ENCODE measurements around the gene SMG6. TPM values are rescaled to one million over a fixed set of nuclear protein-coding genes. Genes with fewer than 3 reads are reported as not detected.

Gene SMG6
- total RNA-seq, 2 experiments from 2014 or later, result 37.8 to 38.7 TPM

- POLR2A ChIA-PET, result no interaction called here
- DNase-seq, result no peak
- Mint-ChIP-seq H3K4me3 (no peak overlapping the region), H3K27me3 (no peaks in the 10 kb centered on the region), H3K9me3 (no peaks in the 10 kb centered on the region), H3K27ac (peak overlapping the region; percentile 7), H3K36me3 (ENCODE audit: low read depth) (peaks cover 17% of the 10 kb centered on the region), H3K4me1 (peaks cover 30% of the 10 kb centered on the region)
- CTCF ChIA-PET, result no interaction called here
Measured at GRCh38 chr17:2106308-2106955, 197.2 kb downstream of the SMG6 start.

DNA sequence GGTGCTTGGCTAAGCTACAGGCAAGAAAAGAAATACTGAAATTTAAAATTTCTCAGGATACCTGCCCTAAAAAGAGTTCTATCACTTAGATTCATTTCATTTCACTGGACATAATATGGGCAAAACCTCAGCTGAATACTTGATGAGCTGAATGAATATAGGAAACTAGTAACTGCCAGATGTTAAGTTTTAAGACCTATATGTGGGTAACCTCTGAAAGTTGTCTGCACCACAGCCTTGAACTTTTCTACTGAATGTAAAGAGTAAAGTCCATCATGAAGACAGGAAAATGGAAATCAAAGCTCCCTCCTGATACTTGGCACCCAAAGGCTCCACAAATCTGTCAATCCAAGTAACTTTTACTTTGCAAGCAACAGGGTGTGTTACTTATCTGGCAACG lies 197.9 kb downstream of the SMG6 start:
- Mint-ChIP-seq H3K36me3 (ENCODE audit: low read depth) (peaks cover 17% of the 10 kb centered on the region), H3K4me3 (no peak overlapping the region), H3K27ac (no peak overlapping the region), H3K9me3 (no peaks in the 10 kb centered on the region), H3K4me1 (peaks cover 32% of the 10 kb centered on the region), H3K27me3 (no peaks in the 10 kb centered on the region)
- no peak for DNase-seq
- POLR2A ChIA-PET, result no interaction called here
- CTCF ChIA-PET, result no interaction called here

DNA sequence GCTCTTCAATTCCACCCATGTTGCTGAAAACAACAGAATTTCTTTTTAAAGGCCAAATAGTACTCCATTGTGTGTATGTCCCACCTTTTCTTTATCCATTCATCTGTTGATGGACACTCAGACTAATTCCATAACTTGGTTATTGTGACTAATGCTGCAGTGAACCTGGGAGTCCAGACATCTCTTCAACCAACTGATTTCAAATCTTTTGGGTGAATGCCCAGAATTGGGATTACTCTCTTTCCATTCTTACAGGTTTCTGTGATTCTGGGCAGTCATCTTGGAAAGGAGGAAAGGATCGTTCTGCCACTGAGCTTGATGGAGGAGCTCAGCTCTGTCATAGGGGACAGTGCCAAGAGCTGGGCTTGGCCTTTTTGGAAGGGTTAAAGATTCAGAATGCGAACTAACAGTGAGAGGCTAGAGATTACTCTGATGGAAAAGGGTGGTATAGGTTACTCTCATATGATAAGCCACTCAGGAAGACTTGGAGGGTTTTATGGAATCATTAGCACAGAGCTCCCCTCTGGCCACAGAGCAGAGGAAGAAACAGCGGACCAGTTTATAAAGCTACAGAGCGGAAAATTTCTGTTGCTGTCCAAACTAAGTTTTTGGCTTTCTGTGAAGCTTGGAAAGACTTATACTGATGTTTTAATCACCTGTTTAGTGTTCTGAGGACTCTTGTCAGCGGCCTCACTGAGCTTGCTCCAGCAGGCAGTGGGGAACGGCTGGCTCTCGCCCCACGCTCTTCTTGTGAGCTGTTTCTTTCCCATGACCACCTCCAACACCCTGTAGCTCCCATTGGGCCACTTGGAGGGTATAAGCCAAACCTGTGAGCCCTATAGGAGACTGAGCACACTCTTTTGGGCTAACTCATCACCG lies 200.4 kb downstream of the SMG6 start:
- no peak for DNase-seq
- Mint-ChIP-seq H3K9me3 (no peaks in the 10 kb centered on the region), H3K27me3 (no peaks in the 10 kb centered on the region), H3K27ac (no peak overlapping the region), H3K4me3 (no peak overlapping the region), H3K4me1 (peaks cover 35% of the 10 kb centered on the region), H3K36me3 (ENCODE audit: low read depth) (peaks cover 17% of the 10 kb centered on the region)
- ChIA-PET CTCF (interaction anchor here (1.0 to 1.5 kb wide), 2 partner anchors 9 to 19 kb away, joined by 4 read pairs; no protein-coding TSS in a partner anchor), POLR2A (interaction anchor here (1.5 to 3.8 kb wide), 3 partner anchors 13 to 19 kb away, joined by 4 to 21 read pairs (median 9); no protein-coding TSS in a partner anchor)

GRCh38 chr17:2101448-2102257 lies 201.9 kb downstream of the SMG6 start:
- peak overlapping the region; percentile 12 for H3K27ac Mint-ChIP-seq
- CTCF ChIA-PET, result interaction anchor here (0.7 to 1.0 kb wide), 2 partner anchors 11 to 20 kb away, joined by 3 to 4 read pairs; no protein-coding TSS in a partner anchor
- H3K4me3 Mint-ChIP-seq, result no peak overlapping the region
- POLR2A ChIA-PET, result interaction anchor here (1.7 to 3.8 kb wide), 2 partner anchors 13 to 20 kb away, joined by 4 to 21 read pairs; no protein-coding TSS in a partner anchor
- peaks cover 14% of the 10 kb centered on the region for H3K36me3 Mint-ChIP-seq (ENCODE audit: low read depth)
- peak; percentile 49 for DNase-seq
- H3K9me3 Mint-ChIP-seq, result no peaks in the 10 kb centered on the region
- H3K4me1 Mint-ChIP-seq, result peaks cover 42% of the 10 kb centered on the region
- H3K27me3 Mint-ChIP-seq, result no peaks in the 10 kb centered on the region

DNA sequence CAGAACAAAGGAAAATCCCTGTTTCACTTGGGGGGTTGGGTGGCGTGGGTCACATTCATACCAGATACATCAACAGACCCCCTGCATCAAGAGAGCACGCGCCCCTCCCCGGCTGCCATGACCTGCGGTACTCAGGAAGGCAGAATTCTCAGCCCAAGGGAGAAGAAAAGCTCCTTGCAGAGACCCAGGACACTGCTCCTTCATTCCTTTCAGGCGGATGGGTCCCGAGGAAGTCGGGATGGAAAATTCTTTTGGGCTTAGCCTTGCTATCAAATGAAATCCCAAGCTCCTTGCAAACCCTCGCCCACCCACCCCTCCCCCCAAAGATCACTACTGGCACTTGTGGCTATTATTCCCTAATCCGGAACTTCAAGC lies 208.1 kb downstream of the SMG6 start:
- H3K4me3 Mint-ChIP-seq, result no peak overlapping the region
- H3K9me3 Mint-ChIP-seq, result no peaks in the 10 kb centered on the region
- no peaks in the 10 kb centered on the region for H3K27me3 Mint-ChIP-seq
- H3K4me1 Mint-ChIP-seq, result peaks cover 28% of the 10 kb centered on the region
- no peak overlapping the region for H3K27ac Mint-ChIP-seq
- no peak for DNase-seq
- POLR2A ChIA-PET, result no interaction called here
- CTCF ChIA-PET, result interaction anchor here (0.9 to 1.5 kb wide), 3 partner anchors 11 to 149 kb away, joined by 3 to 8 read pairs (median 3); no protein-coding TSS in a partner anchor
- peaks cover 8% of the 10 kb centered on the region for H3K36me3 Mint-ChIP-seq (ENCODE audit: low read depth)

- H3K4me1 Mint-ChIP-seq, result peaks cover 33% of the 10 kb centered on the region
Measured at GRCh38 chr17:2094891-2095535, 208.6 kb downstream of the SMG6 start.

GRCh38 chr17:2093349-2093748 lies 210.2 kb downstream of the SMG6 start:
- H3K4me3 Mint-ChIP-seq, result no peak overlapping the region
- H3K27ac Mint-ChIP-seq, result no peak overlapping the region
- CTCF ChIA-PET, result interaction anchor here (1.1 to 1.4 kb wide), 4 partner anchors 19 to 121 kb away, joined by 3 to 5 read pairs (median 4); no protein-coding TSS in a partner anchor
- peaks cover 49% of the 10 kb centered on the region for H3K4me1 Mint-ChIP-seq
- no peak for DNase-seq
- POLR2A ChIA-PET, result interaction anchor here (1.0 to 1.5 kb wide), 3 partner anchors 11 to 79 kb away, joined by 3 read pairs; no protein-coding TSS in a partner anchor
- no peaks in the 10 kb centered on the region for H3K9me3 Mint-ChIP-seq
- no peaks in the 10 kb centered on the region for H3K27me3 Mint-ChIP-seq
- peaks cover 8% of the 10 kb centered on the region for H3K36me3 Mint-ChIP-seq (ENCODE audit: low read depth)

More at GRCh38 chr17:2094891-2095535, 208.6 kb downstream of the SMG6 start:
- CTCF ChIA-PET, result interaction anchor here (0.7 to 1.5 kb wide), 5 partner anchors 8 to 150 kb away, joined by 3 to 8 read pairs (median 4); no protein-coding TSS in a partner anchor
- H3K9me3 Mint-ChIP-seq, result no peaks in the 10 kb centered on the region
- POLR2A ChIA-PET, result interaction anchor here (1.1 kb wide), 1 partner anchor 31 kb away, joined by 3 read pairs; no protein-coding TSS in a partner anchor
- H3K4me3 Mint-ChIP-seq, result no peak overlapping the region
- DNase-seq, result no peak
- peaks cover 8% of the 10 kb centered on the region for H3K36me3 Mint-ChIP-seq (ENCODE audit: low read depth)
- H3K27me3 Mint-ChIP-seq, result no peaks in the 10 kb centered on the region
- no peak overlapping the region for H3K27ac Mint-ChIP-seq

DNA sequence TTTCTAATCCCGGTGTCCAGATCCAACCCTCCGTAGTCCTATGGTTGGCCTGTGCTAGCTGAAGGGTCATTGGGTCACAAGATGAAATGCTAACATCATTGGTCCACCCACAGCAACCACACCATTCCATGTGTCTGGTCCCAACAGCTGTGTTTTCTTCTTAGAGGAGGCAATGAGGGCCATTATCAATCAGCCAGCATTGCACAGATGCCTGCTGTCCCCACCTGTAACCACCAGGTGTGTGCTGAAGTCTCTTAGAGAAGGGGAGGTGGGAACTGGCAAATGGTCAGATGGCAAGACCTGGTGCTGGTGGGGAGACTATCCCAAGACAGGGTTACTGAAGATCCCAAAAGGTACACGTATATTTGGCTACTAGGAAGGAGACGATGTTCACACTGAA lies 211.3 kb downstream of the SMG6 start:
- Mint-ChIP-seq H3K9me3 (no peaks in the 10 kb centered on the region), H3K36me3 (ENCODE audit: low read depth) (peaks cover 12% of the 10 kb centered on the region), H3K27ac (no peak overlapping the region), H3K4me3 (no peak overlapping the region), H3K4me1 (peaks cover 51% of the 10 kb centered on the region), H3K27me3 (no peaks in the 10 kb centered on the region)
- CTCF ChIA-PET, result interaction anchor here (1.0 to 7.1 kb wide), 6 partner anchors 18 to 161 kb away, joined by 4 to 68 read pairs (median 5); partner anchors contain the start of gene HIC1
- POLR2A ChIA-PET, result interaction anchor here (13.7 kb wide), 1 partner anchor 20 kb away, joined by 214 read pairs; no protein-coding TSS in a partner anchor
- DNase-seq, result no peak

GRCh38 chr17:2090804-2091534 lies 212.6 kb downstream of the SMG6 start:
- Mint-ChIP-seq H3K27me3 (no peaks in the 10 kb centered on the region), H3K36me3 (ENCODE audit: low read depth) (peaks cover 19% of the 10 kb centered on the region), H3K27ac (peak overlapping the region; percentile 23), H3K4me1 (peaks cover 64% of the 10 kb centered on the region), H3K4me3 (no peak overlapping the region), H3K9me3 (no peaks in the 10 kb centered on the region)
- POLR2A ChIA-PET, result interaction anchor here (1.0 to 13.7 kb wide), 11 partner anchors 10 to 262 kb away, joined by 3 to 214 read pairs (median 15); partner anchors contain the start of genes HIC1, SGSM2 and SMYD4
- no peak for DNase-seq
- CTCF ChIA-PET, result interaction anchor here (0.7 to 7.1 kb wide), 10 partner anchors 17 to 263 kb away, joined by 3 to 68 read pairs (median 5); partner anchors contain the start of gene HIC1

- Mint-ChIP-seq H3K4me1 (peaks cover 71% of the 10 kb centered on the region), H3K36me3 (ENCODE audit: low read depth) (peaks cover 25% of the 10 kb centered on the region)
Measured at GRCh38 chr17:2090210-2090641, 213.4 kb downstream of the SMG6 start.

DNA sequence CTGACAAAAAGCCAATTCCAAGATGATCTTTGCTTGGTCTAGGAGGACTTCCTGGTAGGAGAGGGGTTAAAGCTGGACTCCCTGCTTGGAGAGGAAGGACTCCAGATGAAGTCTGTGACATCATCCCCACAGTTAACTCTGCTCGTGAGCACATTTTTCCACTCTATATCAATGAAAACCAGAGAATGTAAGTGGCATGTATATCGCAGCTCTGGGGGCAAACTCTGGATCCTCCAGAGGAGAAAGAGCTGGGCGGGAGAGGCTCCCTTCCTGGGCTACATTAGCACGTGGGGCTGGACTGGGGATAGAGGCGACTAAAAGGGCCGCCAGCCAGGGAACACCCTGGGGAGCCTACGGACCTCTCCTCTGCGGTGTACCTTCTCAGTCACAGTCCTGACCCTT lies 214.6 kb downstream of the SMG6 start:
- peaks cover 31% of the 10 kb centered on the region for H3K36me3 Mint-ChIP-seq (ENCODE audit: low read depth)
- H3K4me1 Mint-ChIP-seq, result peaks cover 81% of the 10 kb centered on the region
- no peaks in the 10 kb centered on the region for H3K27me3 Mint-ChIP-seq
- ChIA-PET POLR2A (interaction anchor here (0.8 to 13.7 kb wide), 20 partner anchors 12 to 248 kb away, joined by 3 to 214 read pairs (median 7); partner anchors contain the start of genes HIC1, SGSM2, SMG6 and SRR), CTCF (interaction anchor here (0.9 to 7.1 kb wide), 8 partner anchors 9 to 265 kb away, joined by 3 to 68 read pairs (median 8); partner anchors contain the start of gene HIC1)
- no peaks in the 10 kb centered on the region for H3K9me3 Mint-ChIP-seq
- H3K4me3 Mint-ChIP-seq, result peak overlapping the region; percentile 80
- DNase-seq, result no peak
- H3K27ac Mint-ChIP-seq, result peak overlapping the region; percentile 78

More at GRCh38 chr17:2090210-2090641, 213.4 kb downstream of the SMG6 start:
- ChIA-PET CTCF (interaction anchor here (0.7 to 7.1 kb wide), 11 partner anchors 16 to 164 kb away, joined by 3 to 68 read pairs (median 5); partner anchors contain the start of gene HIC1), POLR2A (interaction anchor here (1.0 to 13.7 kb wide), 19 partner anchors 9 to 261 kb away, joined by 3 to 214 read pairs (median 9); partner anchors contain the start of genes HIC1, SGSM2, SMG6 and SMYD4)
- Mint-ChIP-seq H3K4me3 (peak overlapping the region; percentile 80), H3K9me3 (no peaks in the 10 kb centered on the region), H3K27ac (peak overlapping the region; percentile 78), H3K27me3 (no peaks in the 10 kb centered on the region)
- DNase-seq, result no peak

All from activated CD4-positive, alpha-beta memory T cell treated with anti-CD3 and anti-CD28 coated beads, Interleukin-2, amount 10 ng/mL, durations not matched to agents 7 days and 5 days (primary cell).